Stimulated activated CD4-positive, alpha-beta T cell treated with anti-CD3 and anti-CD28 coated beads, Interleukin-1b, Interleukin-23, amount 100 ng/mL, for 48 hours (primary cell): ENCODE results near the gene KBTBD13.
"Not testable (repeated sequence)": the region's sequence is repeated elsewhere in the genome, so short reads cannot be mapped to it uniquely, and the experiment has no call there.

Source experiments
- DNase-seq: peaks from one replicate; pipeline ENCODE4 v3.0.0-alpha.2; 2020

The KBTBD13 gene

DNA sequence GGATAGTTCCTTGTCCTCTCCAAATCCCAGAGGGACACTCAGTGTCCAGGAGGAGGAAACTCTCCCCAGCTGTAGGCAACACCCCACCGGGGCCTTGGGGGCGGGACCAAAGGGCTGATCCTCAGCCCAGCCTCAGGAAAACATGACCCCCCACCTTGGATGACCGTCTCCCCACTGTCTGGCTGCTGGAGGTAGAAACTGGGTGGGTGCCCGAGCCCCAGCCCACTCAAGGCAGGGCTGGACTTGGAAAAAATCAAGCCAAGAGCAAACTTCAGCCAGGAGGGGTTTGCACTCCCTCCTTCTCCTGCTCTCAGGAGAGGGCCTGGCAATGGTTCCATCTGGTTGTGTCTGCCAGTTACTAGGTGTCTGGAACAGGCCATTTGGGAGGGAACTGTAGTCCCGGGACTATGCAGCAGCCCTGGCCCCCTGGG, 5.2 kb upstream of the KBTBD13 start:
- no peak for DNase-seq

- no peak for DNase-seq
Observed at GRCh38 chr15:65072027-65072426, 4.5 kb upstream of the KBTBD13 start.

GRCh38 chr15:65072617-65073016, 3.9 kb upstream of the KBTBD13 start:
- DNase-seq = no peak

GRCh38 chr15:65074946-65075345, 1.6 kb upstream of the KBTBD13 start:
- not testable (repeated sequence) for DNase-seq

DNA sequence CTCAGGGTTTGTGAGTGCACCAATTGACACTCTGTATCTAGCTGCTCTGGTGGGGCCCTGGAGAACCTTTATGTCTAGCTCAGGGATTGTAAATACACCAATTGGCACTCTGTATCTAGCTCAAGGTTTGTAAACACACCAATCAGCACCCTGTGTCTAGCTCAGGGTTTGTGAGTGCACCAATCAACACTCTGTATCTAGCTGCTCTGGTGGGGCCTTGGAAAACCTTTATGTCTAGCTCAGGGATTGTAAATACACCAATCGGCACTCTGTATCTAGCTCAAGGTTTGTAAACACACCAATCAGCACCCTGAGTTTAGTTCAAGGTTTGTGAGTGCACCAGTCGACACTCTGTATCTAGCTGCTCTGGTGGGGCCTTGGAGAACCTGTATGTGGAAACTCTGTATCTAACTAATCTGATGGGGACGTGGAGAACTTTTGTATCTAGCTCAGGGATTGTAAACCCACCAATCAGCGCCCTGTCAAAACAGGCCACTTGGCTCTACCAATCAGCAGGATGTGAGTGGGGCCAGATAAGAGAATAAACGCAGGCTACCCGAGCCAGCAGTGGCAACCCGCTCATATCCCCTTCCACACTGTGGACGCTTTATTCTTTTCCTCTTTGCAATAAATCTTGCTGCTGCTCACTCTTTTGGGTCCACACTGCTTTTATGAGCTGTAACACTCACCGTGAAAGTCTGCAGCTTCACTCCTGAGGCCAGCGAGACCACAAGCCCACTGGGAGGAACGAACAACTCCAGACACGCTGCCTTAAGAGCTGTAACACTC, 745 bp upstream of the KBTBD13 start:
- not testable (repeated sequence) for DNase-seq

DNA sequence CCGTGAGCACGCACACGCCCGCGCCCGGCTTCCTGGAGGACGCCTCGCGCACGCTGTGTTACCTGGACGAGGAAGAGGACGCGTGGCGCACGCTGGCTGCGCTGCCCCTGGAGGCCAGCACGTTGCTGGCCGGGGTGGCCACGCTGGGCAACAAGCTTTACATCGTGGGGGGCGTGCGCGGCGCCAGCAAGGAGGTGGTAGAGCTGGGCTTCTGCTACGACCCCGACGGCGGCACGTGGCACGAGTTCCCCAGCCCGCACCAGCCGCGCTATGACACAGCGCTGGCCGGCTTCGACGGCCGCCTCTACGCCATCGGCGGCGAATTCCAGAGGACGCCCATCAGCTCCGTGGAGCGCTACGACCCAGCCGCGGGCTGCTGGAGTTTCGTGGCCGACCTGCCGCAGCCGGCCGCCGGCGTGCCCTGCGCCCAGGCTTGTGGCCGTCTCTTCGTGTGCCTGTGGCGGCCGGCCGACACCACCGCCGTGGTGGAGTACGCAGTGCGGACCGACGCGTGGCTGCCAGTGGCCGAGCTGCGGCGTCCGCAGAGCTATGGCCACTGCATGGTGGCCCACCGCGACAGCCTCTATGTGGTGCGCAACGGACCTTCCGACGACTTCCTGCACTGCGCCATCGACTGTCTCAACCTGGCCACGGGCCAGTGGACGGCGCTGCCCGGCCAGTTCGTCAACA, 890 bp downstream of the KBTBD13 start:
- no peak for DNase-seq

DNA sequence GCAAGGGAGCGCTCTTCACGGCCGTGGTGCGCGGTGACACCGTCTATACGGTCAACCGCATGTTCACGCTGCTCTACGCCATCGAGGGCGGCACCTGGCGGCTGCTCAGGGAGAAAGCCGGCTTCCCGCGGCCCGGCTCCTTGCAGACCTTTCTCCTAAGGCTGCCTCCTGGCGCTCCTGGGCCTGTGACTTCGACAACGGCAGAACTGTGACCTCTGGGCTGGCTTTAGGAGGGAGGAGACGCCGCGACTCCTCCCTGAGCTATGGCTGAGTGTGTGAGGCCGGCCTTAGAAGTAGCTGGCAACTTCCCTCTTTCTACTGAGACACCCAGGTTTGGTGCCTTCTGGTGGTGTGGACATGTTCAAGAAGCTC, 1.4 kb downstream of the KBTBD13 start:
- DNase-seq = peak; percentile 61

DNA sequence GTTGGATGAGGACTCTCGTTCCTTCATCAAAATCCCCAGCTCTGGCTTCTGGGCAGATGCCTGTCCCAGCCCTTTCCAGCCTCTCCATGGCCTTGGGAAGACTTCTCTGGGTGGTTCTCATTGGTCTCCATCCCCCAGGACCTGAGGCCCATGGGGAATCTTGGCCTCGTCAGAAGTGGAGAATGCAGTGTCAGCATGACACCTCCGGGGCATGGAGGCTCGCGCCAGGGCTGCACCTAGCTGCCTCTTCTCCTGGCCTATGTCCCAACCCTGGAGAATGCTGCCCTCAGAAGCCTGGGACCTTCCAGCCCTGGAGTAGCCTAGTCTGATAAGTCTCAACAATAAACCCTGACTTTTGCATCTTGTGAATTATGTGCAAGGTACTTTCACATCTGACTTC, 3.0 kb downstream of the KBTBD13 start:
- no peak for DNase-seq

GRCh38 chr15:65081270-65081669, 4.7 kb downstream of the KBTBD13 start:
- DNase-seq = no peak

DNA sequence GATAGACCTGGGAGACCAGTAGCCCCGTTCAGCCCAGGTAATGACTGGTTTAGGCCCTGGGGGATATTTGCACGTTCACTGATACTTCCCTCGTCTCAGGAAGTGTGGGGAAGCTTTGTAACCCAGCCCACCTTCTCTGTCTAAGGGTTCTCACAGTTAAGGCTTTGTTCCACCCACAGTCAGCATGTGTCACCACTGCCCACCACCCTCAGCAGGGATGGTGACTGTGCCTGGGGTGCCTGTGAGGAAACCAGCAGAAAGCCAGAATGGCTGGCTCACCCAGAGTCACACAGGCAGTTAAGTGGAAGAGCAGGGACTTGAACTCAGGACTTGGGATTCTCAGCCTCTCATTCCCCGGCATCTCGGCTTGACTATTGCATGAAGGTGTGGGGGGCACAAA, 5.2 kb downstream of the KBTBD13 start:
- peak; percentile 40 for DNase-seq

GRCh38 chr15:65082303-65082953, 5.9 kb downstream of the KBTBD13 start:
- no peak for DNase-seq

DNA sequence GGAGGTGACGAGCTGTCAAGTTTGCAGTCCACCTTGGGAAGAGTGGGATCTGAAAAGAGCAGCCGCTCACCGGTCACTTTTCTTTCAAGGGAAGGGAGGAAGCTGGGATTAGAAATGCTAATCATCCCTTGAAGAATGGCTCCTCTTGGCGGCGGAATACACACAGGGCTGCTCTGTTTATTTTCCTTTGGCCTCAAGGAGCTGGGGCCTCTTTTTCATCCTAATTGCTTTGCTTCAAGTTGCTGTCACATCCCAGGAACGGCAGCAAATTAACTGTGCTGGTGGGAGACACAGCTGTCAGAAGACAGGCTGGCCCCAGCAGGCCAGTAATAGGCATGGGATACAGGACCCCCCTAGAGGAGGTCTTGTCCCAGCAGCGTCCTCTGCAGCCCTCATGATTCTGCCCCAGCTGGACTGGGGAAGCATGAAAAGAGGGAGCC, 6.7 kb downstream of the KBTBD13 start:
- DNase-seq = no peak

DNA sequence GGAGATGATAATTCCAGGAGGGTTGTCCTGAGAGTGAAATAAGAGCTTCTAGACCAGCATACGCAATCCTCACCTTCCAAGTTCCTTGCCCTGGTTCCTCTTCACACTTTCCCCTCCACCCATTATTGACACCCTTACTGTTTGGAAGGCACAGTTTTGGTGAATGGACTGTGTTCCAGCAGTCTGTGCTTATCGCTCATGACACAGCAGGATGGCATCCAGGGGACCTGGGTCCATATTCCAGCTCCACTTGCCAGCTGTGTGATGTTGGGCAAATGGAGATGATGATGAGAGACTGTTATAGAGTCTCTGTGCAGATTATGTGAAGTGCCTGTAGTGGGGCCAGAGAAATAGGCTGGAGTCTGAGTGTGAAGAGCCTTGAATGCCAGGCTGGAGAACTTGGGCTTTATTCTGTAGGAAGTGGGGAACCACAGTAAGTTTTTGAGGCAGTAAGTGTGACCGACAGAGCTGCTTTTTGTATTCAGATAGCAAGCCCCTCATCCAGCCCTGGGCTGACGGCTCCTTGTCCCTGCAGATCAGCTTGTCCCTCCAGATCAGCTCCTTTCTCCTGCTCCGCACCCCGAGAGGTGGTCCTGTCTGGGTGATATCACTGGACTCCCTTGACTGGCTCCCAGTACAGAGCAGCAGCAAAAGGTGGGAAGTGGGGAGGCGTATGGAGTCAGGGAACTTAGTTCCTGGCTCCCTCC, 8.1 kb downstream of the KBTBD13 start:
- DNase-seq = no peak

- DNase-seq = no peak
Observed at GRCh38 chr15:65085207-65085753, 8.7 kb downstream of the KBTBD13 start.

- DNase-seq = no peak
Observed at GRCh38 chr15:65085990-65086679, 9.6 kb downstream of the KBTBD13 start.

DNA sequence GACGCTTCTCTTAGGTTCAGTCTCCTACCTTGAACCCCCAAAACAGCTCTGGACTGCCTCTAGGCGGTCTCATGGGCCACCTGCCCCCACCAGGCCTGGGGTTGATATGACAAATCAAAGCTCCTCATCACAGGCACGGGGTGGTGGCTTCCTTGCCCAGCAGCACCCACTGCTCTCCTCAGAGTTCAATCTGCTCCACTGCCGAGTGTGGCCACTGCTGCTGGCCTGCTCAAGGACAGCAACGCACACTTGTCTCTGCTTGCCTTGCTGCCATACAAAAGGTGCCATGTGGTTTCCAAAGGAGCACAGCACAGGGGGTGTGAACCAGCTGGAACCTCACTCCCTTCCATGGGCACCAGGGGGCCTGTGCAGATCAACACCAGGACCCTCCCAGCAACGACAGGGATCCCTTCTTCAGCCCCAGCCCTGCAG, 10.2 kb downstream of the KBTBD13 start:
- DNase-seq = no peak

- DNase-seq = no peak
Observed at GRCh38 chr15:65087411-65087810, 10.9 kb downstream of the KBTBD13 start.

- DNase-seq = no peak
Observed at GRCh38 chr15:65087873-65088642, 11.5 kb downstream of the KBTBD13 start.

DNA sequence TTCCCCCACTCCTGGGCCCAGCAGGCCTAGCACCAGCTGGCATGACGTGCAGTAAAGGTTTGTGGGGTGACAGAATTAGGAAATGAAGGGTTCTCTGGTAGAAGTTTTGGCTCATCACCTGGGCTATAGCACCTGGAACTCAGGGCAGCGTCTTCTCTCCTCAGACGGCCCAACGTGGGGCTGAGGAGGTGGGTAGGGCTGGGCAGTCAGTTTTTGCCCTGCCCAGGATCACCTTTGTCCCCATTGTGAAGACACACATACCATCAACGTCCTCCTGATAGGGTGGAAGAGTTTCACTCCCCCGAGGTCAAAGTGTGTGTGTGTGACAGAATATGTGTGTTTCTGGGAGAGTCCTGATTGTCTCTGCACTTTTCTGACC, 12.1 kb downstream of the KBTBD13 start:
- DNase-seq = no peak

DNA sequence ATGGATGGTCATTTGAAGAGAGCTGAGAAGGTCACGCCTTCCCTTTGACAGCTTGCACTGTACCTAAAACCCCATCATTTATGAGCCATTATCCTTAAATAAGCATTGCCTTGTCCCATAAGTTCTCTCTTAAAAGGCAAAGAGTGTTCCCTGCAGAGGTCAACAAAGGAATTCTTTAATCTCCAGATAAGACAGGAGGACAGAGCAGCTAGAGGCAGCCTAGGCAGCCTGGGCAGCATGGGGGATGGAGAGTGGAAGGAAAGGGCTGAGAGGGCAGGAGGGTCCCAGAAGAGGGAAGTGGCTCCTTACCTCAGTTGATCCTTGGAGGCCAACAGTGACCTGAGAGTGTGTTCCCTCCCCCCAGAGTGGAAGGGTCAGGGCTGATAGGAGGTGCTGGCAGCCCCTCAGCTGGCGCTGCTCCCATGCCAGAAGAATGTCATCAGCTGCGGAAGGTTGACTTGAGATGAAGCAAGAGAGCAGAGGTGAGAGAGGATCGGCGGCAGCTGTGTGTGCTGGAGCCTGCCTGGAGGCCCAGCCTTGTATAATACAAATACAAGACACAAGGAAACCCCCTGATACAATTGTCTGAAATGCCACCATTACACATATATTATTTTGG, 12.8 kb downstream of the KBTBD13 start:
- no peak for DNase-seq
